Mesendoderm (in vitro differentiated cells): ENCODE results near the gene LDLRAD4.

Source experiments
- DNase-seq: peaks from one replicate; pipeline ENCODE4 v3.0.0; 2013
- H2AK5ac ChIP-seq: 2 replicates; pipeline ENCODE4 v1.6.1; 2013; ENCODE audit warnings: low read length, inconsistent platforms
- H2BK120ac ChIP-seq: 2 replicates; pipeline ENCODE4 v1.6.1; 2013; ENCODE audit warnings: low read depth, mild to moderate bottlenecking, low read length, moderate library complexity, mixed read lengths
- H2BK15ac ChIP-seq: replicated peaks from 2 replicates; pipeline ENCODE4 v1.6.1; 2013; ENCODE audit warnings: low read depth, mild to moderate bottlenecking, moderate library complexity
- H2BK5ac ChIP-seq: 2 replicates; pipeline ENCODE4 v1.6.1; 2013; ENCODE audit warnings: low read length, inconsistent platforms
- H3K18ac ChIP-seq: 2 replicates; pipeline ENCODE4 v1.6.1; 2013; ENCODE audit warnings: mild to moderate bottlenecking, low read length, mixed read lengths
- H3K23ac ChIP-seq: one replicate; pipeline ENCODE4 v1.6.1; 2013; ENCODE audit warnings: low read length
- H3K27ac ChIP-seq: 2 replicates; pipeline ENCODE4 v1.5.1; 2013; ENCODE audit warnings: low read depth, mild to moderate bottlenecking, inconsistent platforms, low read length, moderate library complexity
- H3K27me3 ChIP-seq: 2 replicates; pipeline ENCODE4 v1.6.1; 2013; ENCODE audit warnings: low read length, control low read depth, mild to moderate bottlenecking, inconsistent platforms; ENCODE audit not compliant: insufficient read depth, poor library complexity
- H3K36me3 ChIP-seq: 2 replicates; pipeline ENCODE4 v1.6.1; 2013; ENCODE audit warnings: low read length, inconsistent platforms; ENCODE audit not compliant: control insufficient read depth, insufficient read depth
- H3K4ac ChIP-seq: one replicate; pipeline ENCODE4 v1.6.1; 2013; ENCODE audit warnings: low read depth, mild to moderate bottlenecking, low read length, moderate library complexity
- H3K4me1 ChIP-seq: 2 replicates; pipeline ENCODE4 v1.6.1; 2013; ENCODE audit warnings: low read depth, low read length, inconsistent platforms; ENCODE audit not compliant: control insufficient read depth
- H3K4me2 ChIP-seq: 2 replicates; pipeline ENCODE4 v1.6.1; 2013; ENCODE audit warnings: low read length
- H3K4me3 ChIP-seq: 2 replicates; pipeline ENCODE4 v1.5.1; 2013; ENCODE audit warnings: mild to moderate bottlenecking, low read length
- H3K56ac ChIP-seq: one replicate; pipeline ENCODE4 v1.6.1; 2013; ENCODE audit warnings: low read length
- H3K79me1 ChIP-seq: 2 replicates; pipeline ENCODE4 v1.6.1; 2013; ENCODE audit warnings: low read length, inconsistent platforms
- H3K79me2 ChIP-seq: 2 replicates; pipeline ENCODE4 v1.6.1; 2013; ENCODE audit warnings: mild to moderate bottlenecking, low read length; ENCODE audit not compliant: control insufficient read depth, insufficient read depth
- H3K9ac ChIP-seq: 2 replicates; pipeline ENCODE4 v1.6.1; 2013; ENCODE audit warnings: low read length, inconsistent platforms
- H4K5ac ChIP-seq: one replicate; pipeline ENCODE4 v1.6.1; 2013; ENCODE audit warnings: low read length
- H4K8ac ChIP-seq: one replicate; pipeline ENCODE4 v1.6.1; 2013; ENCODE audit warnings: low read depth, mild to moderate bottlenecking, control low read depth, low read length, moderate library complexity
- WGBS: extraction: QIAGEN DNeasy Blood & Tissue Kit; methylation state at CpG from one replicate; pipeline ENCODE4 v1.1.7; 2013; ENCODE audit warnings: low lambda C conversion rate, missing lambda C conversion rate; ENCODE audit not compliant: insufficient coverage; ENCODE audit errors: extremely low coverage; 5-methylcytosine and 5-hydroxymethylcytosine counted together

Gene LDLRAD4

GRCh38 chr18:13439461-13439860 is 220.9 kb downstream of the LDLRAD4 start:
- no peak overlapping the region for H4K8ac ChIP-seq
- no peaks in the 10 kb centered on the region for H3K36me3 ChIP-seq
- no peak overlapping the region for H3K4me3 ChIP-seq
- H3K18ac ChIP-seq = no peak overlapping the region
- H4K5ac ChIP-seq = no peak overlapping the region
- no peaks in the 10 kb centered on the region for H3K27me3 ChIP-seq
- H3K56ac ChIP-seq = no peak overlapping the region
- DNase-seq = no peak
- no peak overlapping the region for H3K4me2 ChIP-seq
- no peak overlapping the region for H3K9ac ChIP-seq
- H2BK15ac ChIP-seq = no peak overlapping the region
- H3K27ac ChIP-seq = no peak overlapping the region
- no peaks in the 10 kb centered on the region for H3K4me1 ChIP-seq
- H3K79me2 ChIP-seq = no peaks in the 10 kb centered on the region
- no peak overlapping the region for H2BK120ac ChIP-seq
- H2AK5ac ChIP-seq = no peak overlapping the region
- H3K23ac ChIP-seq = no peak overlapping the region
- no CpG with 5 or more reads among the region's 7 CpGs for WGBS
- no peak overlapping the region for H3K4ac ChIP-seq
- no peak overlapping the region for H2BK5ac ChIP-seq
- no peaks in the 10 kb centered on the region for H3K79me1 ChIP-seq

- Histone ChIP-seq H2BK15ac (no peak overlapping the region), H3K9ac (no peak overlapping the region), H3K27me3 (no peaks in the 10 kb centered on the region), H2BK120ac (no peak overlapping the region), H2AK5ac (no peak overlapping the region), H3K4me3 (no peak overlapping the region), H4K5ac (no peak overlapping the region), H3K4me1 (no peaks in the 10 kb centered on the region), H3K27ac (no peak overlapping the region), H3K18ac (no peak overlapping the region), H3K4ac (no peak overlapping the region), H3K79me1 (no peaks in the 10 kb centered on the region), H3K79me2 (no peaks in the 10 kb centered on the region), H2BK5ac (no peak overlapping the region), H3K4me2 (no peak overlapping the region), H3K56ac (no peak overlapping the region), H3K36me3 (no peaks in the 10 kb centered on the region), H4K8ac (no peak overlapping the region), H3K23ac (no peak overlapping the region)
- no peak for DNase-seq
- WGBS = no CpG with 5 or more reads among the region's 25 CpGs
Measured at GRCh38 chr18:13440277-13441248, 222.0 kb downstream of the LDLRAD4 start.

GRCh38 chr18:13441736-13442135 is 223.2 kb downstream of the LDLRAD4 start:
- Histone ChIP-seq H3K18ac (no peak overlapping the region), H4K8ac (no peak overlapping the region), H3K4me2 (no peak overlapping the region), H2BK5ac (no peak overlapping the region), H3K79me1 (no peaks in the 10 kb centered on the region), H3K23ac (no peak overlapping the region), H3K4me1 (no peaks in the 10 kb centered on the region), H3K9ac (no peak overlapping the region), H3K27ac (no peak overlapping the region), H3K56ac (no peak overlapping the region), H3K27me3 (no peaks in the 10 kb centered on the region), H4K5ac (no peak overlapping the region), H2BK120ac (no peak overlapping the region), H3K4ac (no peak overlapping the region), H3K4me3 (no peak overlapping the region), H2AK5ac (no peak overlapping the region), H2BK15ac (no peak overlapping the region), H3K79me2 (no peaks in the 10 kb centered on the region), H3K36me3 (no peaks in the 10 kb centered on the region)
- DNase-seq = no peak
- WGBS = 100% methylated on average over 1 of the region's 3 CpGs

GRCh38 chr18:13442451-13442850 is 223.9 kb downstream of the LDLRAD4 start:
- Histone ChIP-seq H2BK15ac (no peak overlapping the region), H3K4me3 (no peak overlapping the region), H3K4me2 (no peak overlapping the region), H3K4me1 (no peaks in the 10 kb centered on the region), H4K8ac (no peak overlapping the region), H3K56ac (no peak overlapping the region), H3K23ac (no peak overlapping the region), H3K27ac (no peak overlapping the region), H2AK5ac (no peak overlapping the region), H3K18ac (no peak overlapping the region), H3K27me3 (no peaks in the 10 kb centered on the region), H3K79me1 (no peaks in the 10 kb centered on the region), H3K4ac (no peak overlapping the region), H2BK120ac (no peak overlapping the region), H3K36me3 (no peaks in the 10 kb centered on the region), H4K5ac (no peak overlapping the region), H3K9ac (no peak overlapping the region), H3K79me2 (no peaks in the 10 kb centered on the region), H2BK5ac (no peak overlapping the region)
- no CpG with 5 or more reads among the region's 17 CpGs for WGBS
- no peak for DNase-seq

- H3K18ac ChIP-seq = no peak overlapping the region
- H3K79me2 ChIP-seq = no peaks in the 10 kb centered on the region
- no peak overlapping the region for H4K5ac ChIP-seq
- no peaks in the 10 kb centered on the region for H3K36me3 ChIP-seq
- WGBS = no CpG with 5 or more reads among the region's 14 CpGs
- no peaks in the 10 kb centered on the region for H3K4me1 ChIP-seq
- no peak overlapping the region for H3K4ac ChIP-seq
- no peak overlapping the region for H3K4me3 ChIP-seq
- no peak overlapping the region for H2BK15ac ChIP-seq
- no peak overlapping the region for H3K56ac ChIP-seq
- no peak overlapping the region for H2BK120ac ChIP-seq
- no peak overlapping the region for H4K8ac ChIP-seq
- DNase-seq = no peak
- H3K23ac ChIP-seq = no peak overlapping the region
- no peak overlapping the region for H3K27ac ChIP-seq
- no peaks in the 10 kb centered on the region for H3K79me1 ChIP-seq
- no peak overlapping the region for H2AK5ac ChIP-seq
- no peak overlapping the region for H3K4me2 ChIP-seq
- no peak overlapping the region for H3K9ac ChIP-seq
- H3K27me3 ChIP-seq = no peaks in the 10 kb centered on the region
- H2BK5ac ChIP-seq = no peak overlapping the region
Measured at GRCh38 chr18:13443552-13443951, 225.0 kb downstream of the LDLRAD4 start.
